PC-9 (cell line): Measurements from ENCODE around the gene CARS1. TPM values are rescaled to one million over a fixed set of nuclear protein-coding genes. Genes with fewer than 3 reads are reported as not detected.

Experiments used
- BruUV-seq: library from RNA; stranded (reverse); fragments of 400-500 nt; replicated peaks from 2 replicates; lab custom pipeline; 2021; lab: Mats Ljungman, UMichigan
- CTCF ChIA-PET: fragments of 300-600 bp; sonication (Branson Sonifier 250); formaldehyde crosslinking; loops from one replicate; lab custom pipeline; 2022; ENCODE audit warnings: antibody characterized with exemption; lab: Charles Lee
- POLR2A ChIA-PET: fragments of 300-600 bp; sonication (Branson Sonifier 250); formaldehyde crosslinking; loops from one replicate; lab custom pipeline; 2022; ENCODE audit warnings: antibody characterized with exemption; ENCODE audit not compliant: unreplicated experiment; lab: Charles Lee
- DNase-seq, 2 experiments: peaks; one replicate each; pipeline versions ENCODE4 v3.0.0 to v3.0.0-alpha.2; 2015 to 2022; ENCODE audit warnings: mixed read lengths in 1 of 2
- H2AFZ ChIP-seq: fragments of 200-600 bp; sonication (generic); 2 replicates; pipeline ENCODE4 v1.8.1; 2017; ENCODE audit warnings: antibody characterized with exemption
- H3F3A ChIP-seq: fragments of 200-600 bp; sonication (generic); 2 replicates; pipeline ENCODE4 v1.8.1; 2017; ENCODE audit warnings: antibody characterized with exemption, mild to moderate bottlenecking, low read depth; ENCODE audit not compliant: insufficient read depth
- H3K27ac ChIP-seq: fragments of 200-600 bp; sonication (generic); 2 replicates; pipeline ENCODE4 v1.6.1; 2016; ENCODE audit warnings: mixed run types
- H3K27me3 ChIP-seq: fragments of 200-600 bp; sonication (generic); 2 replicates; pipeline ENCODE4 v1.6.1; 2016; ENCODE audit warnings: low read depth, mixed run types; ENCODE audit not compliant: insufficient read depth
- H3K36me3 ChIP-seq: fragments of 200-600 bp; sonication (generic); 2 replicates; pipeline ENCODE4 v1.6.1; 2016; ENCODE audit warnings: low read depth, mixed run types
- H3K4me1 ChIP-seq: fragments of 200-600 bp; sonication (generic); replicated peaks from 2 replicates; pipeline ENCODE4 v1.6.1; 2016; ENCODE audit warnings: mixed run types; ENCODE audit not compliant: insufficient read depth
- H3K4me2 ChIP-seq: fragments of 200-600 bp; sonication (generic); 2 replicates; pipeline ENCODE4 v1.6.1; 2017; ENCODE audit warnings: mixed run types
- H3K4me3 ChIP-seq: fragments of 200-600 bp; sonication (generic); 2 replicates; pipeline ENCODE4 v1.6.1; 2016; ENCODE audit warnings: mixed run types
- H3K79me2 ChIP-seq: fragments of 200-600 bp; sonication (generic); 2 replicates; pipeline ENCODE4 v1.6.1; 2017; ENCODE audit warnings: low read depth, mixed run types
- H3K9me2 ChIP-seq: fragments of 200-600 bp; sonication (generic); 2 replicates; pipeline ENCODE4 v1.8.1; 2017; ENCODE audit warnings: mild to moderate bottlenecking; ENCODE audit not compliant: insufficient read depth
- H3K9me3 ChIP-seq: fragments of 200-600 bp; sonication (generic); 2 replicates; pipeline ENCODE4 v1.8.1; 2016; ENCODE audit warnings: low read depth; ENCODE audit not compliant: insufficient read depth
- H4K20me1 ChIP-seq: fragments of 200-600 bp; sonication (generic); 2 replicates; pipeline ENCODE4 v1.8.1; 2017; ENCODE audit not compliant: insufficient read depth
- EZH2 ChIP-seq: fragments of 200-600 bp; sonication (generic); IDR thresholded peaks from 2 replicates; pipeline ENCODE4 v1.8.0; 2017; ENCODE audit warnings: antibody characterized with exemption, low read depth
- intact Hi-C: fragments of 100-400 bp; cut with micrococcal nuclease; formaldehyde crosslinking; loops from one replicate; pipeline ENCODE4 v1.10.0; 2022; ENCODE audit not compliant: unreplicated experiment
- total RNA-seq: library from RNA; stranded (reverse); gene quantifications from 2 replicates; pipeline ENCODE4 v1.2.3, GENCODE V29; 2021
- TF ChIP-seq, protein P1 (sequence below): fragments of 200-600 bp; sonication (generic); conservative IDR thresholded peaks from 2 replicates; pipeline ENCODE4 v1.6.1; 2017; ENCODE audit warnings: mixed run types, antibody characterized with exemption, mild to moderate bottlenecking, moderate library complexity

Gene CARS1
- total RNA-seq, 1 experiment from 2014 or later = 78.8 TPM

DNA sequence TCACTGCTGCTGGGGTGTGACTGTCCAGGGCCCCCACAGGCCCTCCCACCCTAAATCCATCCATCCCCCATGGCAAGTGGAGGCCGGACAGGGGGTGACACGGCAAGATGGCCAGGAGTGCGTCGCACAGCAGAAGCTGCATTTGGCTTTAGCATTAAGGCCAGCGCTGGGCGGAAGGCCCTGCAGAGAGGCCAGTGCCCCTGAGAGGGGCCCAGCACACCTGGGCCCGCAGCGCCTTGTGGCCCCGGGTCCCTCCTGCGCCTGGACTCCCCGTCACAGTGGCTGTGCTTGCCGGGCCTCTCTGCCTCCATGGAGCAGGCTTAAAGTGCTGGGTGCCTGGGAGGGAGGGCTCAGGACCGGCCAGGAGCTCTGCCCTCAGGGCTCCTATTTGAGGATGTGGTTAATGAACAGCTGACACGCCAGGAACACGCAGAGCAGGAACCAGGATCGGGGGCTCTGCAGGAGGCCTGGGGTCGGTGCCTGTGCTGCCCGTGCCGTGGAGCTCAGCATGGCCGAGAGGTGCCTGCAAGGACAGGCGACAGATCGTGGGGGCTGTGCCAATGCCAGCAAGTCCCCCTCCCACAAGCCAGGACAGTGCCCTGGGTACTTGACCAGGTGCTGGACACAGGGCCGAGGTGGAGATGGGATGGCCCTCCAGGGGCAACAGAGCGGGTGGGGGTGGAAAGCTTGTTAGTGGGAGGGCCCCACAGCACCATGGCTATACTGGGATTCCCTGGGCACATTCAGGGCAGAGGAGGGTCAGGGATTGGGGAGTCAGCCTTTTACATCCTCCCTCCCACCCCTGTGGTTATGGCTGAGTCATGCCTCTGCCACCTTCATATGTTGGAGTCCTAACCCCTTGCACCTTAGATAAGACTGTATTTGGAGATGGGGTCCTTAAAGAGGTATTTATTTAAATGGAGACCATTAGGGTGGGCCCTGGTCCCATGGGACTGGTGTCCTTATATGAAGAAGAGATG is 30.9 kb upstream of the CARS1 start:
- H3K27me3 ChIP-seq = no peaks in the 10 kb centered on the region
- H3K4me3 ChIP-seq = no peak overlapping the region
- TF ChIP-seq, protein P1, sequence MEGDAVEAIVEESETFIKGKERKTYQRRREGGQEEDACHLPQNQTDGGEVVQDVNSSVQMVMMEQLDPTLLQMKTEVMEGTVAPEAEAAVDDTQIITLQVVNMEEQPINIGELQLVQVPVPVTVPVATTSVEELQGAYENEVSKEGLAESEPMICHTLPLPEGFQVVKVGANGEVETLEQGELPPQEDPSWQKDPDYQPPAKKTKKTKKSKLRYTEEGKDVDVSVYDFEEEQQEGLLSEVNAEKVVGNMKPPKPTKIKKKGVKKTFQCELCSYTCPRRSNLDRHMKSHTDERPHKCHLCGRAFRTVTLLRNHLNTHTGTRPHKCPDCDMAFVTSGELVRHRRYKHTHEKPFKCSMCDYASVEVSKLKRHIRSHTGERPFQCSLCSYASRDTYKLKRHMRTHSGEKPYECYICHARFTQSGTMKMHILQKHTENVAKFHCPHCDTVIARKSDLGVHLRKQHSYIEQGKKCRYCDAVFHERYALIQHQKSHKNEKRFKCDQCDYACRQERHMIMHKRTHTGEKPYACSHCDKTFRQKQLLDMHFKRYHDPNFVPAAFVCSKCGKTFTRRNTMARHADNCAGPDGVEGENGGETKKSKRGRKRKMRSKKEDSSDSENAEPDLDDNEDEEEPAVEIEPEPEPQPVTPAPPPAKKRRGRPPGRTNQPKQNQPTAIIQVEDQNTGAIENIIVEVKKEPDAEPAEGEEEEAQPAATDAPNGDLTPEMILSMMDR = no peak
- TF ChIP-seq EZH2 = no peak
- ChIA-PET POLR2A (interaction anchor here (0.6 kb wide), 1 partner anchor 13 kb away, joined by 4 read pairs; no protein-coding TSS in a partner anchor), CTCF (no interaction called here)
- peak overlapping the region; percentile 31; the same call in 1 of the 2 replicates for H3K4me2 ChIP-seq
- BruUV-seq = no TSS peak
- DNase-seq = peak in 1 of 2 experiments; percentile 22
- no peaks in the 10 kb centered on the region for H4K20me1 ChIP-seq
- no peak overlapping the region for H3K27ac ChIP-seq
- no peaks in the 10 kb centered on the region for H3K9me3 ChIP-seq
- no peaks in the 10 kb centered on the region for H3F3A ChIP-seq
- H3K4me1 ChIP-seq = no peaks in the 10 kb centered on the region; the same call in 1 of the 2 replicates
- no peaks in the 10 kb centered on the region for H3K9me2 ChIP-seq
- intact Hi-C loops = no loop called here
- H3K36me3 ChIP-seq = no peaks in the 10 kb centered on the region
- no peak overlapping the region for H2AFZ ChIP-seq
- no peaks in the 10 kb centered on the region for H3K79me2 ChIP-seq

GRCh38 chr11:3087373-3087772 is 30.1 kb upstream of the CARS1 start:
- ChIA-PET CTCF (no interaction called here), POLR2A (no interaction called here)
- BruUV-seq = no TSS peak
- H3K4me1 ChIP-seq = no peaks in the 10 kb centered on the region; the same call in 1 of the 2 replicates
- no peaks in the 10 kb centered on the region for H3K27me3 ChIP-seq
- no peak overlapping the region for H3K4me3 ChIP-seq
- no peak for DNase-seq
- no peaks in the 10 kb centered on the region for H3K9me2 ChIP-seq
- TF ChIP-seq, protein P1 = no peak
- no peak for TF ChIP-seq EZH2
- no peak overlapping the region for H3K27ac ChIP-seq
- no peaks in the 10 kb centered on the region for H3K36me3 ChIP-seq
- intact Hi-C loops = no loop called here
- H4K20me1 ChIP-seq = no peaks in the 10 kb centered on the region
- H3K79me2 ChIP-seq = no peaks in the 10 kb centered on the region
- H3K4me2 ChIP-seq = no peak overlapping the region
- H2AFZ ChIP-seq = no peak overlapping the region
- H3F3A ChIP-seq = no peaks in the 10 kb centered on the region
- no peaks in the 10 kb centered on the region for H3K9me3 ChIP-seq

DNA sequence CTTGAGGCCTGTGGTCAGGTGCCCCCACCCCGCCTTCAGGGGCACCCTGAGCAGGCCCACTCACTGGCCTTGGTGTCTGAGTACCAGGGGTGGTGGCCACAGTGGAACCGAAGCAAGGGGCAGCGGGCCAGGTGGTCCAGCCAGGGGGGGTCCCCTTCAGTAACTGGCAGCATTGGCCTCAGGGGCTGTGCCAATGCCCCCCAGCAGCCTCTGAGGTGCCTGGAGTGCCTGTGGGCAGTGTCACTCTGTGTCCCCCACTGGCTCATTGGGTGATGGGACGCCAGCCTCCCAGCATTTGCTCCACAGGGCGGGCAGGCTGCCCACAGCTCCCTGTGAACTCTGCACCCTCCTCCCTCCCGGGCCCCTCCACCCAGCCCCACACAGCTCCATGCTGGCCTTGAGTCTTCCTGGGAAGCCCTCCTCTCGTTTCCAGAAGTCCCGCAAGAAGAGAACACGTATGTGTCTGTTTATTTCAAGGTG is 29.5 kb upstream of the CARS1 start:
- Histone ChIP-seq H3K79me2 (no peaks in the 10 kb centered on the region), H3K4me2 (no peak overlapping the region), H3K36me3 (no peaks in the 10 kb centered on the region), H3K27me3 (no peaks in the 10 kb centered on the region), H3K4me1 (no peaks in the 10 kb centered on the region; the same call in 1 of the 2 replicates), H2AFZ (no peak overlapping the region), H3K27ac (no peak overlapping the region), H4K20me1 (no peaks in the 10 kb centered on the region), H3F3A (no peaks in the 10 kb centered on the region), H3K9me2 (no peaks in the 10 kb centered on the region), H3K4me3 (no peak overlapping the region), H3K9me3 (no peaks in the 10 kb centered on the region)
- POLR2A ChIA-PET = no interaction called here
- intact Hi-C loops = no loop called here
- TF ChIP-seq, protein P1 = no peak
- TF ChIP-seq EZH2 = no peak
- BruUV-seq = no TSS peak
- CTCF ChIA-PET = no interaction called here
- no peak for DNase-seq
